HEK293T (cell line): ENCODE results near the gene TRRAP.

Experiments used
- CTCF ChIA-PET: fragments of 350-600 bp; formaldehyde crosslinking; extraction: SDS; loops from one replicate; lab custom pipeline; 2021; ENCODE audit warnings: antibody characterized with exemption, inconsistent platforms; lab: Yijun Ruan, JAX
- POLR2A ChIA-PET: fragments of 350-600 bp; formaldehyde crosslinking; extraction: SDS; loops from one replicate; lab custom pipeline; 2020; ENCODE audit warnings: antibody characterized with exemption, inconsistent platforms; lab: Yijun Ruan, JAX
- DNase-seq: peaks from one replicate; pipeline ENCODE4 v3.0.0; 2012; ENCODE audit warnings: mixed read lengths; ENCODE audit errors: extremely low spot score
- ARNT ChIP-seq: fragments of 450-650 bp; IDR thresholded peaks from 2 replicates; pipeline ENCODE4 v1.6.1; 2017; ENCODE audit warnings: mild to moderate bottlenecking
- BHLHE40 ChIP-seq: fragments of 450-650 bp; IDR thresholded peaks from 2 replicates; pipeline ENCODE4 v1.6.1; 2016; ENCODE audit warnings: mild to moderate bottlenecking, moderate library complexity, borderline replicate concordance
- CTBP1 ChIP-seq: fragments of 450-650 bp; IDR thresholded peaks from 2 replicates; pipeline ENCODE4 v1.6.1; 2016; ENCODE audit warnings: borderline replicate concordance
- ELF4 ChIP-seq: fragments of 450-650 bp; IDR thresholded peaks from 2 replicates; pipeline ENCODE4 v1.6.1; 2017; ENCODE audit warnings: antibody characterized with exemption
- FOXA1 ChIP-seq: fragments of 450-650 bp; IDR thresholded peaks from 2 replicates; pipeline ENCODE4 v1.6.1; 2016; ENCODE audit warnings: mild to moderate bottlenecking
- FOXK2 ChIP-seq: fragments of 450-650 bp; IDR thresholded peaks from 2 replicates; pipeline ENCODE4 v1.6.1; 2016; ENCODE audit warnings: mild to moderate bottlenecking
- FOXM1 ChIP-seq: fragments of 450-650 bp; IDR thresholded peaks from 2 replicates; pipeline ENCODE4 v1.6.1; 2017; ENCODE audit warnings: mild to moderate bottlenecking, borderline replicate concordance
- HDGF ChIP-seq: fragments of 450-650 bp; IDR thresholded peaks from 2 replicates; pipeline ENCODE4 v1.6.1; 2017; ENCODE audit warnings: antibody characterized with exemption, borderline replicate concordance
- L3MBTL2 ChIP-seq: fragments of 450-650 bp; conservative IDR thresholded peaks from 2 replicates; pipeline ENCODE4 v1.6.1; 2016; ENCODE audit warnings: mild to moderate bottlenecking
- LEF1 ChIP-seq: fragments of 450-650 bp; IDR thresholded peaks from 2 replicates; pipeline ENCODE4 v1.6.1; 2017; ENCODE audit warnings: mild to moderate bottlenecking, borderline replicate concordance
- NFRKB ChIP-seq: fragments of 450-650 bp; IDR thresholded peaks from 2 replicates; pipeline ENCODE4 v1.6.1; 2016; ENCODE audit warnings: mild to moderate bottlenecking, moderate library complexity
- SP1 ChIP-seq: fragments of 450-650 bp; IDR thresholded peaks from 2 replicates; pipeline ENCODE4 v1.6.1; 2017
- SUZ12 ChIP-seq: fragments of 450-650 bp; IDR thresholded peaks from 2 replicates; pipeline ENCODE4 v1.6.1; 2016; ENCODE audit warnings: mild to moderate bottlenecking
- TARDBP ChIP-seq: fragments of 450-650 bp; IDR thresholded peaks from 2 replicates; pipeline ENCODE4 v1.6.1; 2016
- ZNF384 ChIP-seq: fragments of 450-650 bp; IDR thresholded peaks from 2 replicates; pipeline ENCODE4 v1.6.1; 2016
- TF ChIP-seq, protein P1 (sequence below): fragments of 450-650 bp; IDR thresholded peaks from 2 replicates; pipeline ENCODE4 v1.6.1; 2016

Gene TRRAP

DNA sequence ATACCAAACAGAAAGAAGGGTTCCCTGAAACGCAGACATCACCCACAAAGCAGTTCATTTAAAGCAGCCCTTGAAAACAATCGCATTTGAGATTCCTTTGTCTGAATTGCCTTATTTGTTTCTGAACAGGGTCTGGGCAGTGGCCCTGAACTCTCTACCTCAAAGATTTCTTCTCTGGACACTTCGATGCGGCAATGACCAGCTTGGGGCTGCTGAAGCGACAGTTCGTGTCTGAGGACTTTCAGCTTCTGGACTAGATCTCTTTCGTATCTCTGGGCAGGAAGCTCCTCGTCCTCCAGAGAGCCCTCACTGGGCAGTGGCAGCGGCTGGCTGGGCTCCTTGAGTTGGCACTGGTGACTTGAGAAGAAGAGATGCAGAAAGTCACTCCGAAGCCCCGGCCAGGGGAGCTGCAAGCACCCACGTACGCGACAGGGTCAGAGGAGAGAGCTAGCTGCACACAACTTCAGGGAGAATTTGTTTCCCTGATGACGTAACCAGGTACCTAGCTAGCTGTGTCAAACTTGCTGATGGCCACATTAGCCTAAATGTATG lies 169.3 kb downstream of the TRRAP start:
- POLR2A ChIA-PET: no interaction called here
- no peak for DNase-seq
- CTCF ChIA-PET: no interaction called here
- no peak for TF ChIP-seq FOXK2
- no peak for TF ChIP-seq SP1
- TF ChIP-seq ARNT: no peak
- TF ChIP-seq, protein P1, sequence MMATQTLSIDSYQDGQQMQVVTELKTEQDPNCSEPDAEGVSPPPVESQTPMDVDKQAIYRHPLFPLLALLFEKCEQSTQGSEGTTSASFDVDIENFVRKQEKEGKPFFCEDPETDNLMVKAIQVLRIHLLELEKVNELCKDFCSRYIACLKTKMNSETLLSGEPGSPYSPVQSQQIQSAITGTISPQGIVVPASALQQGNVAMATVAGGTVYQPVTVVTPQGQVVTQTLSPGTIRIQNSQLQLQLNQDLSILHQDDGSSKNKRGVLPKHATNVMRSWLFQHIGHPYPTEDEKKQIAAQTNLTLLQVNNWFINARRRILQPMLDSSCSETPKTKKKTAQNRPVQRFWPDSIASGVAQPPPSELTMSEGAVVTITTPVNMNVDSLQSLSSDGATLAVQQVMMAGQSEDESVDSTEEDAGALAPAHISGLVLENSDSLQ: no peak
- no peak for TF ChIP-seq FOXA1
- TF ChIP-seq FOXM1: no peak
- TF ChIP-seq NFRKB: no peak
- no peak for TF ChIP-seq ELF4

- ChIA-PET CTCF (no interaction called here), POLR2A (no interaction called here)
- TF ChIP-seq FOXA1 (no peak), ARNT (no peak)
- no peak for DNase-seq
These were observed 172.6 kb downstream of the TRRAP start for GRCh38 chr7:99050971-99051370.

DNA sequence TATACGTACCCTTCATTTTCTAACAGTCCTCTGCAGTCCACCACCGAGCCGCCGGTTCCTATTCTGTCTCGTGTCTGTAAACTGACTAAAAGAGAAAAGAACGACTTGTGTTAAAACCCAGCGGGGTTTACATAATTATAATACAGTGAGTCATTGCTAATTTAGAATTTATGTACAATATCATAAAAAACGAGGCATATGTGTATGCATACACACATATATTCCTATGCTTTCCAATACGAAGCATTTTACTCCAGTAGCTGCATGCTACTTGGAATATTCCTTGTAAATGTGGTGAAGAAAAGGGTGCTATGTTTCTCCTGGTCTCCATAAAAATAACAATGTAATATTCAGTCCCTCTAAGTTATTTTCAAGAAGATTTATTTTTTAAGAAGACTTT lies 176.4 kb downstream of the TRRAP start:
- POLR2A ChIA-PET: no interaction called here
- DNase-seq: no peak
- CTCF ChIA-PET: no interaction called here
- no peak for TF ChIP-seq HDGF
- TF ChIP-seq ELF4: no peak

GRCh38 chr7:99061001-99061776 lies 182.9 kb downstream of the TRRAP start:
- ChIA-PET POLR2A (no interaction called here), CTCF (no interaction called here)
- no peak for DNase-seq
- no peak for TF ChIP-seq TARDBP
- no peak for TF ChIP-seq ARNT
- no peak for TF ChIP-seq HDGF
- no peak for TF ChIP-seq SUZ12
- no peak for TF ChIP-seq BHLHE40
- TF ChIP-seq FOXK2: no peak
- no peak for TF ChIP-seq FOXA1
- no peak for TF ChIP-seq FOXM1
- no peak for TF ChIP-seq L3MBTL2
- no peak for TF ChIP-seq SP1
- TF ChIP-seq, protein P1: no peak
- TF ChIP-seq NFRKB: no peak
- TF ChIP-seq LEF1: no peak
- TF ChIP-seq ZNF384: no peak
- TF ChIP-seq ELF4: no peak
- TF ChIP-seq CTBP1: no peak
